Measurements from ENCODE around the gene COQ4. TPM values are rescaled to one million over a fixed set of nuclear protein-coding genes. Genes with fewer than 3 reads are reported as not detected.

Gene COQ4
- total RNA-seq, 1 donor from 2014 or later: 16.8 TPM

DNA sequence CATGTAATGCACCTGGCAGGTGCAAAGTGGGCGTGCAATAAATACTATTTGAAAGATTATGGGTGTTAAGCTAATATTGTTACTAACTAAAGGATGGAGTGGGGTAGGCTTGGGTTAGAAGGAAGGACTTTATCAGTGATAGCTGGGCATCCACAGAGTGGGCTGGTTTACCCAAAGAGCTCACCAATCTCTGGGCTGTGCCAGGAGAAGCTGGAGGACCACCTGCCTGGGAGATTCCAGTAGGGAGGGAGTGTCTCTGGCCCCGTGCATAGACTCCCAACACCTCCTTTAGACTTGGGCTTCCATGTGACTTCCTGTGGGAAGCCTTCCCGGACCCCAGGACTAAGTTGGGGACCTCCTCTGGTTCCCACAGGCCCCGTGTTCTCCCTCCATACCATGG is 42.9 kb downstream of the COQ4 start:
- DNase-seq (ENCODE audit: low spot score): no peak
- Histone ChIP-seq H3F3A (ENCODE audit: low read depth) (peaks cover 27% of the 10 kb centered on the region), H2AFZ (replicated peaks) (no peak overlapping the region), H3K9ac (no peak overlapping the region), H3K79me2 (ENCODE audit: low read depth) (no peaks in the 10 kb centered on the region), H3K4me3 (peak overlapping the region; percentile 12), H3K36me3 (no peaks in the 10 kb centered on the region), H3K27me3 (peaks cover 97% of the 10 kb centered on the region), H4K20me1 (ENCODE audit: low read depth) (peaks cover 69% of the 10 kb centered on the region), H3K4me2 (peak overlapping the region; percentile 66), H3K9me3 (ENCODE audit: low read depth) (no peaks in the 10 kb centered on the region), H3K4me1 (peaks cover 6% of the 10 kb centered on the region), H3K27ac (no peak overlapping the region)
- peaks cover 3% of the 10 kb centered on the region for H3K36me3 Mint-ChIP-seq
- H3K27ac Mint-ChIP-seq: peak overlapping the region; percentile 99
- peak overlapping the region; percentile 72 for H3K4me3 Mint-ChIP-seq
- peaks cover 53% of the 10 kb centered on the region for H3K4me1 Mint-ChIP-seq
- H3K27me3 Mint-ChIP-seq (ENCODE audit: insufficient read depth, low read depth): peaks cover 18% of the 10 kb centered on the region
- no peaks in the 10 kb centered on the region for H3K9me3 Mint-ChIP-seq
- TF ChIP-seq, protein P1, sequence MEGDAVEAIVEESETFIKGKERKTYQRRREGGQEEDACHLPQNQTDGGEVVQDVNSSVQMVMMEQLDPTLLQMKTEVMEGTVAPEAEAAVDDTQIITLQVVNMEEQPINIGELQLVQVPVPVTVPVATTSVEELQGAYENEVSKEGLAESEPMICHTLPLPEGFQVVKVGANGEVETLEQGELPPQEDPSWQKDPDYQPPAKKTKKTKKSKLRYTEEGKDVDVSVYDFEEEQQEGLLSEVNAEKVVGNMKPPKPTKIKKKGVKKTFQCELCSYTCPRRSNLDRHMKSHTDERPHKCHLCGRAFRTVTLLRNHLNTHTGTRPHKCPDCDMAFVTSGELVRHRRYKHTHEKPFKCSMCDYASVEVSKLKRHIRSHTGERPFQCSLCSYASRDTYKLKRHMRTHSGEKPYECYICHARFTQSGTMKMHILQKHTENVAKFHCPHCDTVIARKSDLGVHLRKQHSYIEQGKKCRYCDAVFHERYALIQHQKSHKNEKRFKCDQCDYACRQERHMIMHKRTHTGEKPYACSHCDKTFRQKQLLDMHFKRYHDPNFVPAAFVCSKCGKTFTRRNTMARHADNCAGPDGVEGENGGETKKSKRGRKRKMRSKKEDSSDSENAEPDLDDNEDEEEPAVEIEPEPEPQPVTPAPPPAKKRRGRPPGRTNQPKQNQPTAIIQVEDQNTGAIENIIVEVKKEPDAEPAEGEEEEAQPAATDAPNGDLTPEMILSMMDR (IDR thresholded peaks at IDR 0.05): no peak
- TF ChIP-seq EZH2phosphoT487 (IDR thresholded peaks at IDR 0.05) (no peak), EZH2 (IDR thresholded peaks at IDR 0.05) (no peak)

GRCh38 chr9:128369024-128369706 is 46.5 kb downstream of the COQ4 start:
- Mint-ChIP-seq H3K4me3 (peak overlapping the region; percentile 97), H3K4me1 (peaks cover 49% of the 10 kb centered on the region)

DNA sequence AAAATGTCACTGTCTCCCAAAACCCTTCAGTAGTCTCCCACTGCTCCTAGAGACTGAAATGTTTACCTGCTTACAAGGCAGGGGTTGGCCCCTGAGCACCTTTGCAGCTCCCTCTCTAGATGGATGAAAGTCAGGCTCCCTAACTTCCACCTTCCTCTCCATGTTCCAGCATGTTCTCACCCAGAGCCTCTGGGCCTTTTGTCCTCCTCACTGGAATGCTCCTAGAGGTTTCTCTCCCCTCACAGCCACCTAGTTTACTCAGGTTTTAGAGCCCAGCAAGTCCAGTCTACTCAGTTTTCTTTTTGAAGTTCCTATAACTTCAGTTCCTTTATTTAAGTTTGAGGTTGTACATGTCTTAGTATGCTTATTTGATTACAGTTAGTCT is 47.7 kb downstream of the COQ4 start:
- Histone ChIP-seq H3K79me2 (ENCODE audit: low read depth) (peaks cover 14% of the 10 kb centered on the region), H3K9ac (no peak overlapping the region), H3K36me3 (no peaks in the 10 kb centered on the region), H3K9me3 (ENCODE audit: low read depth) (no peaks in the 10 kb centered on the region), H3K4me3 (peak overlapping the region; percentile 79), H2AFZ (replicated peaks) (peak overlapping the region; percentile 63), H3K27me3 (peaks cover 53% of the 10 kb centered on the region), H3K27ac (no peak overlapping the region), H3F3A (ENCODE audit: low read depth) (peaks cover 11% of the 10 kb centered on the region), H4K20me1 (ENCODE audit: low read depth) (peaks cover 40% of the 10 kb centered on the region), H3K4me1 (peaks cover 6% of the 10 kb centered on the region), H3K4me2 (peak overlapping the region; percentile 85)
- H3K4me3 Mint-ChIP-seq: peak overlapping the region; percentile 97
- peaks cover 43% of the 10 kb centered on the region for H3K4me1 Mint-ChIP-seq
- peaks cover 11% of the 10 kb centered on the region for H3K27me3 Mint-ChIP-seq (ENCODE audit: insufficient read depth, low read depth)
- DNase-seq (ENCODE audit: low spot score): no peak
- H3K27ac Mint-ChIP-seq: peak overlapping the region; percentile 96
- peaks cover 8% of the 10 kb centered on the region for H3K36me3 Mint-ChIP-seq
- H3K9me3 Mint-ChIP-seq: no peaks in the 10 kb centered on the region
- no peak for TF ChIP-seq EZH2 (IDR thresholded peaks at IDR 0.05)
- TF ChIP-seq, protein P1 (IDR thresholded peaks at IDR 0.05): no peak
- TF ChIP-seq EZH2phosphoT487 (IDR thresholded peaks at IDR 0.05): no peak

More at GRCh38 chr9:128369024-128369706, 46.5 kb downstream of the COQ4 start:
- Mint-ChIP-seq H3K9me3 (no peaks in the 10 kb centered on the region), H3K27ac (no peak overlapping the region), H3K27me3 (ENCODE audit: insufficient read depth, low read depth) (peaks cover 15% of the 10 kb centered on the region), H3K36me3 (peaks cover 6% of the 10 kb centered on the region)
- Histone ChIP-seq H3K9me3 (ENCODE audit: low read depth) (no peaks in the 10 kb centered on the region), H3K4me1 (peaks cover 10% of the 10 kb centered on the region), H3K79me2 (ENCODE audit: low read depth) (peaks cover 14% of the 10 kb centered on the region), H3K9ac (no peak overlapping the region), H3K27ac (no peak overlapping the region), H3K4me2 (no peak overlapping the region), H2AFZ (replicated peaks) (no peak overlapping the region), H3K4me3 (no peak overlapping the region), H4K20me1 (ENCODE audit: low read depth) (peaks cover 37% of the 10 kb centered on the region), H3K36me3 (no peaks in the 10 kb centered on the region), H3F3A (ENCODE audit: low read depth) (peaks cover 19% of the 10 kb centered on the region), H3K27me3 (peaks cover 62% of the 10 kb centered on the region)
- no peak for DNase-seq (ENCODE audit: low spot score)
- TF ChIP-seq EZH2 (IDR thresholded peaks at IDR 0.05) (no peak), EZH2phosphoT487 (IDR thresholded peaks at IDR 0.05) (no peak)
- TF ChIP-seq, protein P1 (IDR thresholded peaks at IDR 0.05): no peak
